Measurements from ENCODE around the gene UBE2E2.

DNA sequence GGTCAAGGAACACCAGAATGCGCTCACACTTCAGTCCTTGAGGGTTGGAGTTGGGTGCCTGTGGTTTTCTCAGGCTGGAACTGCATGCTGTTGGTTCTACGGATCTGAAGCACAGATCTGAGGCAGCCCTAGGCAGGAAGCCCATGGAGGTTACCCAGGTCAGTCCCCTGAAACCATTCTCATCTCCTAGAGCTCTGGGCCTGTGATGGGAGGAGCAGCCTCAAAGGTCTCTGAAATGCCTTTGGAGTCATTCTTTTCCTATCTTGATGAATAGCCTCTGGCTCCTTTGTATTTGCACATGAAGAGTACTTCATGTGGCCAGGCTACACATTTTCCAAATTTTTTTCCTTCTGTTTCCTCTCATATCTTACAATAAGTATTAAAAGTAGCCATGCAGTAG, 423.3 kb downstream of the UBE2E2 start:
- TF ChIP-seq, protein P1, sequence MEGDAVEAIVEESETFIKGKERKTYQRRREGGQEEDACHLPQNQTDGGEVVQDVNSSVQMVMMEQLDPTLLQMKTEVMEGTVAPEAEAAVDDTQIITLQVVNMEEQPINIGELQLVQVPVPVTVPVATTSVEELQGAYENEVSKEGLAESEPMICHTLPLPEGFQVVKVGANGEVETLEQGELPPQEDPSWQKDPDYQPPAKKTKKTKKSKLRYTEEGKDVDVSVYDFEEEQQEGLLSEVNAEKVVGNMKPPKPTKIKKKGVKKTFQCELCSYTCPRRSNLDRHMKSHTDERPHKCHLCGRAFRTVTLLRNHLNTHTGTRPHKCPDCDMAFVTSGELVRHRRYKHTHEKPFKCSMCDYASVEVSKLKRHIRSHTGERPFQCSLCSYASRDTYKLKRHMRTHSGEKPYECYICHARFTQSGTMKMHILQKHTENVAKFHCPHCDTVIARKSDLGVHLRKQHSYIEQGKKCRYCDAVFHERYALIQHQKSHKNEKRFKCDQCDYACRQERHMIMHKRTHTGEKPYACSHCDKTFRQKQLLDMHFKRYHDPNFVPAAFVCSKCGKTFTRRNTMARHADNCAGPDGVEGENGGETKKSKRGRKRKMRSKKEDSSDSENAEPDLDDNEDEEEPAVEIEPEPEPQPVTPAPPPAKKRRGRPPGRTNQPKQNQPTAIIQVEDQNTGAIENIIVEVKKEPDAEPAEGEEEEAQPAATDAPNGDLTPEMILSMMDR (IDR thresholded peaks at IDR 0.05), result no peak
- TF ChIP-seq NFE2L1 (CRISPR knock-in tag; IDR thresholded peaks at IDR 0.05) (no peak), HMGXB4 (CRISPR knock-in tag; IDR thresholded peaks at IDR 0.05) (no peak), CREB1 (CRISPR knock-in tag; IDR thresholded peaks at IDR 0.05) (no peak), ATF2 (CRISPR knock-in tag; IDR thresholded peaks at IDR 0.05; ENCODE audit: borderline replicate concordance, low read depth) (no peak), NR1H2 (CRISPR knock-in tag; IDR thresholded peaks at IDR 0.05) (no peak)
- TF ChIP-seq, protein P2, sequence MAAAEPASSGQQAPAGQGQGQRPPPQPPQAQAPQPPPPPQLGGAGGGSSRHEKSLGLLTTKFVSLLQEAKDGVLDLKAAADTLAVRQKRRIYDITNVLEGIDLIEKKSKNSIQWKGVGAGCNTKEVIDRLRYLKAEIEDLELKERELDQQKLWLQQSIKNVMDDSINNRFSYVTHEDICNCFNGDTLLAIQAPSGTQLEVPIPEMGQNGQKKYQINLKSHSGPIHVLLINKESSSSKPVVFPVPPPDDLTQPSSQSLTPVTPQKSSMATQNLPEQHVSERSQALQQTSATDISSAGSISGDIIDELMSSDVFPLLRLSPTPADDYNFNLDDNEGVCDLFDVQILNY (CRISPR knock-in tag; IDR thresholded peaks at IDR 0.05), result no peak

Data from WTC11 (cell line).